HG03159 (cell line): Measurements from ENCODE around the gene GTF3C1.
"Not testable (repeated sequence)": the region's sequence is repeated elsewhere in the genome, so short reads cannot be mapped to it uniquely, and the experiment has no call there.

Experiments used
- ATAC-seq: cut with Tn5 transposase; IDR thresholded peaks from one replicate; pipeline ENCODE4 v1.9.1; 2021; ENCODE audit warnings: mild to moderate bottlenecking, moderate library complexity; ENCODE audit not compliant: unreplicated experiment

The GTF3C1 gene

DNA sequence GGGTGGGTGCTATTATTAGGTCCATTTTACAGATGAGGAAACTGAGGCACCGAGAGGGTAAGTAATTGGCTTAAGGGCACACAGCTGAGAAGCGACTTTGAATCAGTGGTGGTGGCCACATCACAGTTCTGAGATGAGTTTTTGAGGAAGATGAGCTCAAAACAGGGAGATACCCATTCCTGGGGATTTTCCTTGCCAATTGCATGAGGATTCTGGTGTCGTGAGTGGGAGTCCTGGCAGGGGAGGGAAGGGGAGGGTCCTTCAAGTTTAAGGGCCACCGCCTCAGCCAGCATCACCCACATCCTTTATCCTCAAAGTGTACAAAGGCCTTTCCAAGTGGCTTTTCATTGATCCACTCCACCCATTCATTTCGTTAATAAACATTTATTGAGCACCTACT is 102.4 kb downstream of the GTF3C1 start:
- ATAC-seq, result no peak

DNA sequence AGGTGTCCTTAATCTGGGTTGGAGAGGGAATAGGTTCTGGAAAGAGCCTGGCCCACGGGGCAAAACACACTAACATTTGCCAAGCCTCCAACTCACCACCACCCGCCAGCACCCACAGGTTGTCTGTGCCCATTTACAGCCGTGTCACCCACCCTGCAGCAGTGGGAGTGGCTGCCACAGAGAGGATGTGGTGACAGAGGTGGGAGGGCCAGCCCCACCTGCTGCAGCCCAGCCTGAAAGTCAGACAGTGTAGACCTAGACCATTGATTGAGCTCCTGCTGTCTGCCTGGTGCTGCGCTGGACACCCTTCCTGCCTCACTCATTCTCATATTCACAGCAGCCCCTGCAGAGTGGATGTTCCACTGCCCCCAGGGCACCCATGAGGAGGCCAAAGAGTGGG is 103.0 kb downstream of the GTF3C1 start:
- no peak for ATAC-seq

DNA sequence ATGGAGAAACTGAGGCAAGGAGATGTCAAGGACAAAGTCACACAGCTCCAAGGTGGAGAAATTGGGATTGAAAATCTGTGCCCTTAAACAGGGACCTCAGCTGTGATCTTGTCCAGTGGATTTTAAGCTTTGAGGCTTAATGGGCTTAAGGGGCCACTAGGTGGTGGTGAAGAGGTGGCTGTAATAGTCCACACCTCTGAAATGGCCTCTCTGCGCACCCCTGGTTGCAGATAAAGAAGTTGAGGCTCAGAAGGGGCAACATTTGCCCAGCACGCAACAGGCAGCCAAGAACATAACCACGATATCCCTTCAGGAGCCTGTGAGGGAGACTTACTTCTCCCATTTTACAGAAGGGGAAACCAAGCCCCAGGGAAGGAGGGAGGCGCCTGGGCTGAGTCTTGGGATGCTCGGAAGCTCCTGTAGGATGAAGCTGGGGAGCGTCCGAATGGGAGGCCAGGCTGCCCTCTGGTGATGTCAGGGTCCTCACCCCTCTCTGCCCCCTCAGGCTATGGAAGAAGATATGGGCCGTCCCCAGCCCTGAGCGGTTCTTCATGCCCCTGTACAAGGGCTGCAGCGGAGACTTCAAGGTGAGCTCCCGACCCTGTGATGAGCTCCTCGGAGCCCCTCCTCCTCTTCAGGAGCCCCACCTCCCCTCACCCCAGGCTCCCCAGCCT is 104.1 kb downstream of the GTF3C1 start:
- ATAC-seq, result no peak

DNA sequence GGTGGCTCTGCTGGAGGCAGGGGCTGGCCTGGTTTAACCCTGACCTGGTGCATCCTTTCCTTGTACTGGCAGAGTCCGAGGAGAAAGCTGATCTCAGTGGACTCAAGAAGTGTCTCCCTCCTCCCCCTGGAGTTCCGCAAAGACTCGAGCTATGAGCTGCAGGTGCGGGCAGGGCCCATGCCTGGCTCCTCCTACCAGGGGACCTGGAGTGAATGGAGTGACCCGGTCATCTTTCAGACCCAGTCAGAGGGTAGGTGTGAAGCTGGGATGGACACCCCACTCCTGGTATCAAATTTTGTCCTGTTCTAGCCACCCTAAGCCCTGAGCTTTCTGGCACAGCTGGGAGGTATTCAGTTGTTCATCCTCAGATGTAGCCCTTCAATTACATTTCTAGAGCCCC is 105.2 kb downstream of the GTF3C1 start:
- ATAC-seq, result no peak

DNA sequence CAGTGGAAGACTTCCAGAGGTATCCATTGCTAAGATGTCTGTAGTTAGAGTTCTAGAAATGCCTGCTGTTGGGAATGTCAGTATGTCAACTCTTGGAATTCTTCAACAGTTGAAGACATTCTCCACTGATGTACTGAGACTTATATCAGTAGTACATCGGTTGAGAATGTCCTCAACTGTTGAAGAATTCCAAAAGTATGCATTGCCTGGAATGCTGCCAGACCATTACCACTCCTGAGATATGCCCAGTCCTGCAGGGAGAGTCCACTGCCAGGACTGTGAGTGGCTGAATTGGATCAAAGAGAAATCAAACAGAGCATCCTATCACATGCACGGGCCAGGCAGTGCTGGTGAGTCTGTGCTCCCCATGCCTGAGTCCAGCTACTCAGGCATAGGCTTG is 105.7 kb downstream of the GTF3C1 start:
- no peak for ATAC-seq

DNA sequence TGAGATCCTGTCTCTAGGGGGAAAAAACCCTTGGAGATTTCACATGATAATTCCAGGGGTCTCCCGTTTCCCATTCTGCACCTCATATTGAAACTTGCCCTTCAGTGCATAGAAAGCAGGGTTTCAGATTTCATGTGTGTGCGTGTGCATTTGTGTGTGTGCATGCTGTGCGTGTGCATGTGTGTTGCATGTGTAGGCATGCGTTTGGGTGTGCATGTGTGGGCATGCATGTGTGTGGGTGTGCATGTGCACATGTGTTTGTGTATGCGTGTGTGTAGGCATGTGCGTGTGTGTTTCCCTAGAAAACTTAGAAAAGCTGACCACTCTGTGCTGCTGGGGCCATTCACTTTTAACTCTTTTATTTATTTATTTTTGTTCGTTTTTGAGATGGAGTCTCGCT is 107.7 kb downstream of the GTF3C1 start:
- no peak for ATAC-seq

DNA sequence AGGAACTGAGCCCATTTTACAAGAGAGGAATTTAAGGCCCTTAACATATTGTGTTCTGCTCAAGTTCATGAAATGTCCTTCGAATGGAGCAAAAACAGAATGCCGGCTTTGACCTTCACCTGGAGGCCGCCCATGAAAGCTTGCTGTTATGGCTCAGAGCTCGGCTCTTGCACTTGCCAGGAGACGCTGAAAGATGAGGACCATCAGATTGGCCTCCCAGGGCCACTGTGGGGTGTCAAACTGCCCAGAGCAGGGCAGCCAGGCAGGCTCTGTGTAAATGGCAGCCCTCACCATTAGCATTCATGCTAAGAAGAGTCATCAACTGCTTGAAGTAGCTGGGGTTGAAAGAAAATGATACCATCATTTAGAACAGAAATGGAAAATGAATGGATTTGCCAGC is 108.4 kb downstream of the GTF3C1 start:
- no peak for ATAC-seq

GRCh38 chr16:27439271-27440018 is 110.3 kb downstream of the GTF3C1 start:
- ATAC-seq, result no peak

- ATAC-seq, result no peak
Measured at GRCh38 chr16:27437946-27438345, 111.8 kb downstream of the GTF3C1 start.

- ATAC-seq, result no peak
Measured at GRCh38 chr16:27436921-27437650, 112.6 kb downstream of the GTF3C1 start.

DNA sequence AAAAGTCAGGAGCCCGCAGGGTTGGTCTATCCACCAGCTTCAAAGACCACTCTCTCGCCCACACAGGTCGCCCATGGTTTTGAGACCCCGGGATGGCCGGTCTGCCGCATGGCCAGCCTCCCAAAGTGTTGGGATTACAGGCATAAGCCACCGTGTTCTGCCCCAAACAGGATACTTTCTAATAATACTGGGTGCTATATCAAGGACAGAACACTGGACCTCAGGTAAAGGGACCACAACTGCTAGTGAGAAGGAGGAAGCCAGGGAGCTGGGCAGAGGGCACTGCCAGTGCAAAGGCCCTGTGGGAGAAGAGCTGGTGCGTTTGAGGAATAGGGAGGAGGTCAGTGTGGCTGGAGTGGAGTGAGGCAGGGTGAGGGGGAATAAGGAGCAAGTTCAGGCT is 113.6 kb downstream of the GTF3C1 start:
- ATAC-seq, result no peak

- ATAC-seq, result not testable (repeated sequence)
Measured at GRCh38 chr16:27435146-27435545, 114.6 kb downstream of the GTF3C1 start.

DNA sequence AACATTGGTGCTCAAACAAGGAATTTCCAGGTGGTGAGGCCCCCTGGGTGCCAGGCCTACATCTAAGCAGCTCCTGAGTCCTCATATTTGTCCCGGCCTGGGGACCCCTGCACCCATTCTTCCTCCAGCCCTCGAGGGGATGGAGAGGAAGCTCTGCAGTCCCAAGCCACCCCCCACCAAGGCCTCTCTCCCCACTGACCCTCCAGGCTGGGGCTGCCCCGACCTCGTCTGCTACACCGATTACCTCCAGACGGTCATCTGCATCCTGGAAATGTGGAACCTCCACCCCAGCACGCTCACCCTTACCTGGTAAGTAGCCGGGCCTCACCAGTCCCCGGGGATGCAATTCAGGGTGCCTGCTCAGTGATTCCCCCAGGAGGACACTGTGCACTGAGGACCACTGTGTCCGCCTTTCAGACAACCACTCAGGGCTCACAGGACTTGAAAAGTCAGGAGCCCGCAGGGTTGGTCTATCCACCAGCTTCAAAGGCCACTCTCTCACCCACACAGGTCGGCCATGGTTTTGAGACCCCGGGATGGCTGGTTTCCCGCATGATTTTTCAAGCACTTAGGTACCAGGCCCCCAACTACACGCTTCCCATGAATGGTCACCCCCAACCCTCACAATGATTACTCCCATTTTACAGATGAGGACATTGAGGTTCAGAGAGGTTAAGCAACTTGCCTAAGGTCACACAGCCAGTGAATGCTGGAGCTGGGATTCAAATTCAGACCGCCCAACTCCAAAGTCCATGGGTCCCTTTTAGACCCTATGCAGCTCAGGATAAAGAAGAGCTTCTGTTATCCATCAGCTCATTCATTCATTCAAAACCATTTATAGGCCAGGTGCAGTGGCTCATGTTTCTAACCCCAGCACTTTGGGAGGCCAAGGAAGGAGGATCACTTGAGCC is 115.3 kb downstream of the GTF3C1 start:
- ATAC-seq, result no peak

- ATAC-seq, result no peak
Measured at GRCh38 chr16:27433636-27434035, 116.1 kb downstream of the GTF3C1 start.

- ATAC-seq, result not testable (repeated sequence)
Measured at GRCh38 chr16:27433191-27433590, 116.5 kb downstream of the GTF3C1 start.

- no peak for ATAC-seq
Measured at GRCh38 chr16:27432558-27432957, 117.2 kb downstream of the GTF3C1 start.

- no peak for ATAC-seq
Measured at GRCh38 chr16:27431773-27432532, 117.8 kb downstream of the GTF3C1 start.

GRCh38 chr16:27430923-27431484 is 118.7 kb downstream of the GTF3C1 start:
- ATAC-seq, result peak; percentile 37

DNA sequence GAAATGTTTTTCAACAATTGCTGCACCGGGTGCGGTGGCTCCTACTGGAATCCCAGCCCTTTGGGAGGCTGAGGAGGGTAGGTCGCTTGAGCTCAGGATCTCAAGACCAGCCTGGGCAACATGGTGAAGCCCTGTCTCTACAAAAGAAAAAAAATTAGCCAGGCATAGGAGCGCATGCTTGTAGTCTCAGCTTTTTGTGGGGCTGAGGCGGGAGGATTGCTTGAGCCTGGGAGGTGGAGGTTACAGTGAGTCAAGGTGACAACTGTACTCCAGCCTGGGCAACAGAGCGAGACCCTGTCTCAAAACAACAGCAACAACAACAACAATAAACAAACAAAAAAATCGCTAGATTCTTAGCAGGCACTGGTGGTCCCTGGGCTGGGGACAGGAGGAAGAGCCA is 119.2 kb downstream of the GTF3C1 start:
- ATAC-seq, result no peak

- no peak for ATAC-seq
Measured at GRCh38 chr16:27429981-27430441, 119.7 kb downstream of the GTF3C1 start.
